OCI-LY7 (cell line): ENCODE results near the gene TBC1D9B. TPM values are rescaled to one million over a fixed set of nuclear protein-coding genes. Genes with fewer than 3 reads are reported as not detected.

Experiments
- BruUV-seq: library from RNA; stranded (reverse); fragments of 400-500 nt; replicated peaks from 2 replicates; lab custom pipeline; 2021; lab: Mats Ljungman, UMichigan
- CTCF ChIA-PET: fragments of 300-600 bp; sonication (Branson Sonifier 250); formaldehyde crosslinking; loops from one replicate; lab custom pipeline; 2022; ENCODE audit warnings: antibody characterized with exemption; ENCODE audit not compliant: unreplicated experiment; lab: Charles Lee
- POLR2A ChIA-PET: fragments of 300-600 bp; sonication (Branson Sonifier 250); formaldehyde crosslinking; loops from one replicate; lab custom pipeline; 2022; ENCODE audit warnings: antibody characterized with exemption; lab: Charles Lee
- DNase-seq: peaks from one replicate; pipeline ENCODE4 v3.0.0-alpha.2; 2015; ENCODE audit warnings: low spot score
- H2AFZ ChIP-seq: fragments of 200-600 bp; sonication (generic), shearing (Covaris generic); 2 replicates; pipeline ENCODE4 v1.6.1; 2014; ENCODE audit warnings: mild to moderate bottlenecking, antibody characterized with exemption, low read length, moderate library complexity
- H3K27ac ChIP-seq: fragments of 200-600 bp; sonication (generic); 2 replicates; pipeline ENCODE4 v1.5.1; 2014; ENCODE audit warnings: mixed run types, low read depth, mild to moderate bottlenecking, moderate library complexity, low read length, inconsistent platforms; ENCODE audit not compliant: poor library complexity, severe bottlenecking
- H3K36me3 ChIP-seq: fragments of 200-600 bp; sonication (generic); 2 replicates; pipeline ENCODE4 v1.6.1; 2014; ENCODE audit warnings: mild to moderate bottlenecking, antibody characterized with exemption, low read length, moderate library complexity, mixed read lengths; ENCODE audit not compliant: insufficient read depth
- H3K4me1 ChIP-seq: fragments of 200-600 bp; sonication (generic); 2 replicates; pipeline ENCODE4 v1.5.1; 2014; ENCODE audit warnings: mild to moderate bottlenecking, low read length; ENCODE audit not compliant: insufficient read depth, poor library complexity, severe bottlenecking
- H3K4me2 ChIP-seq: fragments of 200-600 bp; sonication (generic); 2 replicates; pipeline ENCODE4 v1.6.1; 2014; ENCODE audit warnings: mild to moderate bottlenecking, low read length
- H3K4me3 ChIP-seq: fragments of 200-600 bp; sonication (generic); 2 replicates; pipeline ENCODE4 v1.5.1; 2014; ENCODE audit warnings: mild to moderate bottlenecking, low read depth, low read length; ENCODE audit not compliant: poor library complexity, severe bottlenecking
- H3K79me2 ChIP-seq: fragments of 200-600 bp; sonication (generic); 2 replicates; pipeline ENCODE4 v1.6.1; 2016; ENCODE audit warnings: low read depth, mild to moderate bottlenecking, low read length, moderate library complexity, mixed read lengths; ENCODE audit not compliant: insufficient read depth
- H3K9me2 ChIP-seq: fragments of 200-600 bp; sonication (generic); 2 replicates; pipeline ENCODE4 v1.6.1; 2016; ENCODE audit warnings: mild to moderate bottlenecking, low read length, mixed read lengths; ENCODE audit not compliant: insufficient read depth
- H3K9me3 ChIP-seq: fragments of 200-600 bp; sonication (generic); 2 replicates; pipeline ENCODE4 v1.6.1; 2014; ENCODE audit warnings: mild to moderate bottlenecking, mixed run types, low read length, mixed read lengths
- H4K20me1 ChIP-seq: fragments of 200-600 bp; sonication (generic); 2 replicates; pipeline ENCODE4 v1.6.1; 2014; ENCODE audit warnings: mild to moderate bottlenecking, antibody characterized with exemption, low read length, moderate library complexity, mixed read lengths; ENCODE audit not compliant: insufficient read depth
- EZH2phosphoT487 ChIP-seq: fragments of 200-600 bp; sonication (generic); IDR thresholded peaks from 2 replicates; pipeline ENCODE4 v1.6.1; 2018; ENCODE audit warnings: low read depth, borderline replicate concordance, mild to moderate bottlenecking, mixed run types, antibody characterized with exemption, low read length, moderate library complexity, mixed read lengths
- intact Hi-C: fragments of 100-400 bp; cut with micrococcal nuclease; formaldehyde crosslinking; loops from one replicate; pipeline ENCODE4 v1.10.0; 2022; ENCODE audit not compliant: unreplicated experiment
- total RNA-seq, 2 experiments: library from RNA; depleted of rRNA in 1 of 2; stranded (reverse); fragments of >200 nt in 1 of 2; shearing (Covaris generic) in 1 of 2; gene quantifications; 2 replicates each; pipeline ENCODE4 v1.2.3, GENCODE V29; 2014 to 2022
- TF ChIP-seq, protein P1 (sequence below): fragments of 200-600 bp; sonication (generic); conservative IDR thresholded peaks from 2 replicates; pipeline ENCODE4 v1.5.1; 2014; ENCODE audit warnings: mild to moderate bottlenecking, antibody characterized with exemption, low read length, moderate library complexity, mixed read lengths

The TBC1D9B gene
- total RNA-seq, 2 experiments from 2014 or later, result 52.2 to 106 TPM

DNA sequence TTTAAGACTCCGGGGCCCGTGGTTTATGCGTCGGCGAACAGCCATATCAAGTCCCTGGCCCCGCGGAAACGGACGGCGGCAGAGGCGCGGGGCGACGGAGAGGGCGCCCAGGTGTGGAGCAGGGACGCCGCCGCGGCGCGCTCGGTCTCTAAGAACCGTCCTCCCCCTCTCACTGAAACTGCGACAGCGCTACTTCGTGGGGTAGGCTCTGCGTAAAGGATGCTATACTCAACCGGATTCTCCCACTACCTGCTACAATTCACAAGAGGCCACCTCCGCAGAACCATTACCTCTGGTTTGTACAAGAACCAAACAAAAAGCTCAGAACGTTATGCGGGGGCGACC is 49.5 kb downstream of the TBC1D9B start:
- TSS peak; percentile 44 for BruUV-seq
- CTCF ChIA-PET, result no interaction called here
- H4K20me1 ChIP-seq, result no peaks in the 10 kb centered on the region
- H3K27ac ChIP-seq, result peak overlapping the region; percentile 69
- H3K9me2 ChIP-seq, result no peaks in the 10 kb centered on the region
- intact Hi-C loops, result loop anchor here (1.0 to 5.0 kb wide), 3 partner anchors 38 to 117 kb away; partner anchors contain the start of genes SQSTM1 and TBC1D9B
- no peak for TF ChIP-seq EZH2phosphoT487
- TF ChIP-seq, protein P1, sequence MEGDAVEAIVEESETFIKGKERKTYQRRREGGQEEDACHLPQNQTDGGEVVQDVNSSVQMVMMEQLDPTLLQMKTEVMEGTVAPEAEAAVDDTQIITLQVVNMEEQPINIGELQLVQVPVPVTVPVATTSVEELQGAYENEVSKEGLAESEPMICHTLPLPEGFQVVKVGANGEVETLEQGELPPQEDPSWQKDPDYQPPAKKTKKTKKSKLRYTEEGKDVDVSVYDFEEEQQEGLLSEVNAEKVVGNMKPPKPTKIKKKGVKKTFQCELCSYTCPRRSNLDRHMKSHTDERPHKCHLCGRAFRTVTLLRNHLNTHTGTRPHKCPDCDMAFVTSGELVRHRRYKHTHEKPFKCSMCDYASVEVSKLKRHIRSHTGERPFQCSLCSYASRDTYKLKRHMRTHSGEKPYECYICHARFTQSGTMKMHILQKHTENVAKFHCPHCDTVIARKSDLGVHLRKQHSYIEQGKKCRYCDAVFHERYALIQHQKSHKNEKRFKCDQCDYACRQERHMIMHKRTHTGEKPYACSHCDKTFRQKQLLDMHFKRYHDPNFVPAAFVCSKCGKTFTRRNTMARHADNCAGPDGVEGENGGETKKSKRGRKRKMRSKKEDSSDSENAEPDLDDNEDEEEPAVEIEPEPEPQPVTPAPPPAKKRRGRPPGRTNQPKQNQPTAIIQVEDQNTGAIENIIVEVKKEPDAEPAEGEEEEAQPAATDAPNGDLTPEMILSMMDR, result peak; percentile 31; the same call in 1 of the 2 replicates
- peaks cover 30% of the 10 kb centered on the region for H3K4me1 ChIP-seq
- H3K36me3 ChIP-seq, result peaks cover 31% of the 10 kb centered on the region
- peaks cover 5% of the 10 kb centered on the region; the same call in 1 of the 2 replicates for H3K9me3 ChIP-seq
- POLR2A ChIA-PET, result interaction anchor here (0.5 to 0.6 kb wide), 2 partner anchors 116 to 1311 kb away, joined by 3 to 4 read pairs; no protein-coding TSS in a partner anchor
- peak; percentile 72 for DNase-seq
- peak overlapping the region; percentile 90 for H3K4me3 ChIP-seq
- peaks cover 35% of the 10 kb centered on the region; the same call in 1 of the 2 replicates for H3K79me2 ChIP-seq
- H2AFZ ChIP-seq, result peak overlapping the region; percentile 76
- peak overlapping the region; percentile 77 for H3K4me2 ChIP-seq

- H2AFZ ChIP-seq, result no peak overlapping the region
- no peak overlapping the region for H3K4me3 ChIP-seq
- peaks cover 35% of the 10 kb centered on the region; the same call in 1 of the 2 replicates for H3K79me2 ChIP-seq
- peaks cover 45% of the 10 kb centered on the region for H3K36me3 ChIP-seq
- H3K9me2 ChIP-seq, result no peaks in the 10 kb centered on the region
- H3K27ac ChIP-seq, result no peak overlapping the region
- BruUV-seq, result no TSS peak
- H3K4me2 ChIP-seq, result peak overlapping the region; percentile 10
- no peak for DNase-seq
- TF ChIP-seq, protein P1, result no peak
- TF ChIP-seq EZH2phosphoT487, result no peak
- H4K20me1 ChIP-seq, result no peaks in the 10 kb centered on the region
- no peaks in the 10 kb centered on the region for H3K9me3 ChIP-seq
- peaks cover 39% of the 10 kb centered on the region for H3K4me1 ChIP-seq
- CTCF ChIA-PET, result interaction anchor here (0.5 kb wide), 1 partner anchor 43 kb away, joined by 7 read pairs; no protein-coding TSS in a partner anchor
- POLR2A ChIA-PET, result interaction anchor here (0.9 to 1.5 kb wide), 2 partner anchors 32 to 157 kb away, joined by 3 to 5 read pairs; no protein-coding TSS in a partner anchor
- intact Hi-C loops, result no loop called here
These were observed 53.3 kb downstream of the TBC1D9B start for GRCh38 chr5:179854356-179854755.

- intact Hi-C loops, result loop anchor here (2.0 kb wide), 1 partner anchor 46 kb away; the partner anchor contains the start of gene MGAT4B
- H3K4me3 ChIP-seq, result peak overlapping the region; percentile 51
- no peaks in the 10 kb centered on the region for H3K9me3 ChIP-seq
- no peaks in the 10 kb centered on the region for H3K9me2 ChIP-seq
- no peaks in the 10 kb centered on the region for H4K20me1 ChIP-seq
- peak overlapping the region; percentile 45; the same call in 1 of the 2 replicates for H2AFZ ChIP-seq
- peak overlapping the region; percentile 78 for H3K4me2 ChIP-seq
- POLR2A ChIA-PET, result interaction anchor here (0.6 to 1.0 kb wide), 2 partner anchors 14 to 40 kb away, joined by 4 to 7 read pairs; no protein-coding TSS in a partner anchor
- peak; percentile 84 for DNase-seq
- H3K27ac ChIP-seq, result peak overlapping the region; percentile 86
- TF ChIP-seq, protein P1, result no peak
- peaks cover 56% of the 10 kb centered on the region for H3K36me3 ChIP-seq
- peaks cover 35% of the 10 kb centered on the region; the same call in 1 of the 2 replicates for H3K79me2 ChIP-seq
- CTCF ChIA-PET, result no interaction called here
- H3K4me1 ChIP-seq, result peaks cover 38% of the 10 kb centered on the region
- BruUV-seq, result no TSS peak
These were observed 54.6 kb downstream of the TBC1D9B start for GRCh38 chr5:179852993-179853547.
